ENCODE measurements around the gene TTC9B. TPM values are rescaled to one million over a fixed set of nuclear protein-coding genes. Genes with fewer than 3 reads are reported as not detected.

The TTC9B gene
- total and polyA plus RNA-seq, 2 of the 13 experiments (the other 11 are each of a cell fraction or from before 2014, with no cell fraction given), result not detected

DNA sequence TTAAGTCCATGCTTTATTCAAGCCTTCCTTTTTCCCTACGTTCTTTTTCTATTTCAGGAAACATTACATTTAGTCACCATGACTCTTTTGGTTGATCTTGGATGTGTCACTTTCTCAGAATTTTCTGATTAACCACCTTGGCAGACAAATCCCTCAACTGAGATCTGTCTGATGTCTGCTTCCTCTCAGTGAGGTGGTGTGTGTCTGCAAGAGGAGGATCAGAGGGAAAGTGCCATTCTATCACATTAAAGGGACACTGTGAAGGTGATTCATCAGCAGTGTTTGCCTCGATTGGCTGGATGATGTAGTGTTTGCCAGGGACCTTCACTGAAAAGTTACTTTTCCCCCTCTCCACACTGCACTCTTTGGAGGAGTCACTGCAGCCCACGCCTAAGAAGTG lies 11.3 kb upstream of the TTC9B start:
- Histone ChIP-seq H3K36me3 (replicated peaks in 1 of 2; ENCODE audit: control insufficient read depth in 1 of 2, insufficient read depth in 2 of 2, low read length in 2 of 2) (peaks cover 0 to 2% of the 10 kb centered on the region in 2 experiments; a peak in 2 of 5 replicates), H3K27ac (ENCODE audit: extremely low read length, insufficient read depth, low read length) (no peak overlapping the region), H3K9ac (ENCODE audit: insufficient read depth, low read depth, low read length) (no peak overlapping the region), H2AFZ (ENCODE audit: low read length) (no peak overlapping the region), H3K4me1 (ENCODE audit: insufficient read depth, low read length) (peaks cover 86% of the 10 kb centered on the region), H3K9me3 (ENCODE audit: low read length) (no peaks in the 10 kb centered on the region), H3K4me3 (replicated peaks in 1 of 3; ENCODE audit: insufficient read depth in 1 of 3, low read depth in 2 of 3, low read length in 3 of 3) (no peak overlapping the region), H3K79me2 (ENCODE audit: insufficient read depth, low read length) (no peaks in the 10 kb centered on the region), H4K20me1 (ENCODE audit: insufficient read depth, low read length) (no peaks in the 10 kb centered on the region), H3K4me2 (ENCODE audit: low read depth, low read length) (no peak overlapping the region), H3K27me3 (ENCODE audit: control insufficient read depth in 1 of 2, insufficient read depth in 2 of 2, low read length in 2 of 2) (no peaks in the 10 kb centered on the region)
- intact Hi-C loops (cut with micrococcal nuclease; ENCODE audit: unreplicated experiment), result no loop called here
- in situ Hi-C loops (cut with HindIII; ENCODE audit: extremely low pct_ligation_motif_present, low pct_unique_long_range_greater_than_20kb), result no loop called here
- peak; percentile 28 for TF ChIP-seq RBM22 (optimal IDR thresholded peaks at IDR 0.05; ENCODE audit: low read length)
- TF ChIP-seq ZNF652 (CRISPR knock-in tag; IDR thresholded peaks at IDR 0.05; ENCODE audit: borderline replicate concordance, low read depth), result no peak
- TF ChIP-seq POLR2G (IDR thresholded peaks at IDR 0.05; ENCODE audit: low read depth, low read length), result 0 out of 2 replicates have a peak, but pooled peaks have one; percentile 35
- TF ChIP-seq ZNF724P (CRISPR knock-in tag; IDR thresholded peaks at IDR 0.05; ENCODE audit: borderline replicate concordance), result no peak
- TF ChIP-seq FOSL2 (CRISPR knock-in tag; IDR thresholded peaks at IDR 0.05), result 0 out of 2 replicates have a peak, but pooled peaks have one; percentile 20
- TF ChIP-seq ZNF326 (CRISPR knock-in tag; IDR thresholded peaks at IDR 0.05; ENCODE audit: borderline replicate concordance), result 0 out of 2 replicates have a peak, but pooled peaks have one; percentile 67
- DNase-seq (ENCODE audit: low spot score) (no peak), FAIRE-seq (no peak), ATAC-seq (no peak)
- 42% methylated on average over 3 of the region's 3 CpGs for WGBS (ENCODE audit: low lambda C conversion rate)
- CTCF ChIA-PET (ENCODE audit: low intra/inter-chr PET ratio, low total read pairs), result no interaction called here
- POLR2A ChIA-PET, result interaction anchor here (1.0 kb wide), 1 partner anchor 75 kb away, joined by 3 read pairs; no protein-coding TSS in a partner anchor
- TSS peak; percentile 24 for BruUV-seq (replicated peaks)

- in situ Hi-C loops (cut with HindIII; ENCODE audit: extremely low pct_ligation_motif_present, low pct_unique_long_range_greater_than_20kb) (no loop called here), intact Hi-C loops (cut with micrococcal nuclease; ENCODE audit: unreplicated experiment) (no loop called here)
- Histone ChIP-seq H3K4me1 (ENCODE audit: insufficient read depth, low read length) (peaks cover 86% of the 10 kb centered on the region), H3K9me3 (ENCODE audit: low read length) (no peaks in the 10 kb centered on the region), H3K4me2 (ENCODE audit: low read depth, low read length) (no peak overlapping the region), H2AFZ (ENCODE audit: low read length) (no peak overlapping the region), H3K79me2 (ENCODE audit: insufficient read depth, low read length) (no peaks in the 10 kb centered on the region), H4K20me1 (ENCODE audit: insufficient read depth, low read length) (no peaks in the 10 kb centered on the region), H3K27ac (ENCODE audit: extremely low read length, insufficient read depth, low read length) (no peak overlapping the region), H3K9ac (ENCODE audit: insufficient read depth, low read depth, low read length) (no peak overlapping the region), H3K27me3 (ENCODE audit: control insufficient read depth in 1 of 2, insufficient read depth in 2 of 2, low read length in 2 of 2) (no peaks in the 10 kb centered on the region), H3K36me3 (replicated peaks in 1 of 2; ENCODE audit: control insufficient read depth in 1 of 2, insufficient read depth in 2 of 2, low read length in 2 of 2) (peaks cover 0 to 2% of the 10 kb centered on the region in 2 experiments; a peak in 2 of 5 replicates), H3K4me3 (replicated peaks in 1 of 3; ENCODE audit: insufficient read depth in 1 of 3, low read depth in 2 of 3, low read length in 3 of 3) (no peak overlapping the region)
- POLR2A ChIA-PET, result interaction anchor here (1.0 kb wide), 1 partner anchor 75 kb away, joined by 3 read pairs; no protein-coding TSS in a partner anchor
- FAIRE-seq (no peak), DNase-seq (ENCODE audit: low spot score) (no peak), ATAC-seq (no peak)
- WGBS (ENCODE audit: low lambda C conversion rate), result 96% methylated on average over 5 of the region's 5 CpGs
- CTCF ChIA-PET (ENCODE audit: low intra/inter-chr PET ratio, low total read pairs), result no interaction called here
- BruUV-seq (replicated peaks), result no TSS peak
- TF ChIP-seq SKIL (CRISPR knock-in tag; IDR thresholded peaks at IDR 0.05; ENCODE audit: borderline replicate concordance), result no peak
- TF ChIP-seq MLXIP (CRISPR knock-in tag; IDR thresholded peaks at IDR 0.05; ENCODE audit: borderline replicate concordance), result no peak
- TF ChIP-seq ZBTB3 (CRISPR knock-in tag; IDR thresholded peaks at IDR 0.05; ENCODE audit: borderline replicate concordance, low read depth), result no peak
- no peak for TF ChIP-seq HCFC1 (IDR thresholded peaks at IDR 0.05; ENCODE audit: low read depth, low read length)
- TF ChIP-seq, protein P1, sequence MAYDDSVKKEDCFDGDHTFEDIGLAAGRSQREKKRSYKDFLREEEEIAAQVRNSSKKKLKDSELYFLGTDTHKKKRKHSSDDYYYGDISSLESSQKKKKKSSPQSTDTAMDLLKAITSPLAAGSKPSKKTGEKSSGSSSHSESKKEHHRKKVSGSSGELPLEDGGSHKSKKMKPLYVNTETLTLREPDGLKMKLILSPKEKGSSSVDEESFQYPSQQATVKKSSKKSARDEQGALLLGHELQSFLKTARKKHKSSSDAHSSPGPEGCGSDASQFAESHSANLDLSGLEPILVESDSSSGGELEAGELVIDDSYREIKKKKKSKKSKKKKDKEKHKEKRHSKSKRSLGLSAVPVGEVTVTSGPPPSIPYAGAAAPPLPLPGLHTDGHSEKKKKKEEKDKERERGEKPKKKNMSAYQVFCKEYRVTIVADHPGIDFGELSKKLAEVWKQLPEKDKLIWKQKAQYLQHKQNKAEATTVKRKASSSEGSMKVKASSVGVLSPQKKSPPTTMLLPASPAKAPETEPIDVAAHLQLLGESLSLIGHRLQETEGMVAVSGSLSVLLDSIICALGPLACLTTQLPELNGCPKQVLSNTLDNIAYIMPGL (CRISPR knock-in tag; IDR thresholded peaks at IDR 0.05; ENCODE audit: borderline replicate concordance in 1 of 2, low read depth in 1 of 2), result no peak
Observed at GRCh38 chr19:40228863-40229262, 10.7 kb upstream of the TTC9B start.
